ENCODE results near the gene CHKA.

GRCh38 chr11:68167474-68167873 is 46.3 kb upstream of the CHKA start:
- TF ChIP-seq CTCF (IDR thresholded peaks at IDR 0.05) (no peak), REST (IDR thresholded peaks at IDR 0.05; ENCODE audit: insufficient read depth in 1 of 2, low read depth in 2 of 2, low read length in 1 of 2) (no peak), POLR2AphosphoS5 (IDR thresholded peaks at IDR 0.05; ENCODE audit: low read depth, low read length) (no peak)

All from Panc1 (cell line).